ENCODE results near the gene ZNF496. TPM values are rescaled to one million over a fixed set of nuclear protein-coding genes. Genes with fewer than 3 reads are reported as not detected.

The ZNF496 gene
- total and polyA plus RNA-seq, 8 donors = 5.8 to 25.8 (median 11.9) TPM

DNA sequence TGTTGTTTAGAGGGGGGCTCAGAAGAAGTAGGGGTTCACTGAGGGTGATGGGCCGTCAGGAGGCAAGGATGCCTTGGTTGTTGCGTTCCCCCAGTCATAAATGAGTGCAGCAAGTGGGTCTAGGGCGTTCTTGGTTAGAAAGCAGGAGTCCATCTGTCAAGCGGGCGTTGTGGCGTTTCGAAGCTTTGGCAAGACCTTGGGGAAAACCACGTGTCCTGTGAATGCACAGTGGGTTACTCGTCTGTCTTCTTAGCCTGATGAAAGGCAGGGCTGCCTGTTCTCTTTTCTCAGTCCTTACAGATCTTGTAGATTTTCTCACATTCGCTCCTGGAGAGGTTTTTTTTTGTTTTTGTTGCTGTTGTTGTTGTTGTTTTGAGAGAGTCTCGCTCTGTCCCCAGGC, 6.3 kb upstream of the ZNF496 start:
- no peaks in the 10 kb centered on the region for H3K27me3 ChIP-seq
- TF ChIP-seq POLR2AphosphoS5 (IDR thresholded peaks at IDR 0.05) (no peak), POLR2A (IDR thresholded peaks at IDR 0.05) (no peak), EP300 (IDR thresholded peaks at IDR 0.05) (no peak)
- TF ChIP-seq, protein P1, sequence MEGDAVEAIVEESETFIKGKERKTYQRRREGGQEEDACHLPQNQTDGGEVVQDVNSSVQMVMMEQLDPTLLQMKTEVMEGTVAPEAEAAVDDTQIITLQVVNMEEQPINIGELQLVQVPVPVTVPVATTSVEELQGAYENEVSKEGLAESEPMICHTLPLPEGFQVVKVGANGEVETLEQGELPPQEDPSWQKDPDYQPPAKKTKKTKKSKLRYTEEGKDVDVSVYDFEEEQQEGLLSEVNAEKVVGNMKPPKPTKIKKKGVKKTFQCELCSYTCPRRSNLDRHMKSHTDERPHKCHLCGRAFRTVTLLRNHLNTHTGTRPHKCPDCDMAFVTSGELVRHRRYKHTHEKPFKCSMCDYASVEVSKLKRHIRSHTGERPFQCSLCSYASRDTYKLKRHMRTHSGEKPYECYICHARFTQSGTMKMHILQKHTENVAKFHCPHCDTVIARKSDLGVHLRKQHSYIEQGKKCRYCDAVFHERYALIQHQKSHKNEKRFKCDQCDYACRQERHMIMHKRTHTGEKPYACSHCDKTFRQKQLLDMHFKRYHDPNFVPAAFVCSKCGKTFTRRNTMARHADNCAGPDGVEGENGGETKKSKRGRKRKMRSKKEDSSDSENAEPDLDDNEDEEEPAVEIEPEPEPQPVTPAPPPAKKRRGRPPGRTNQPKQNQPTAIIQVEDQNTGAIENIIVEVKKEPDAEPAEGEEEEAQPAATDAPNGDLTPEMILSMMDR (IDR thresholded peaks at IDR 0.05) = no peak
- H3K9me3 ChIP-seq = no peaks in the 10 kb centered on the region
- intact Hi-C loops (cut with DNase I; ENCODE audit: low total_unique reads) = no loop called here
- DNase-seq = no peak
- no peak overlapping the region for H3K4me3 ChIP-seq
- H3K4me1 ChIP-seq = peaks cover 5 to 24% (median 13%) of the 10 kb centered on the region in 4 donors
- 75 to 92% (median 91%) methylated on average over 11 of the region's 11 CpGs for WGBS, 5 donors
- H3K27ac ChIP-seq = no peak overlapping the region
- H3K36me3 ChIP-seq = peaks cover 0 to 8% (median 3%) of the 10 kb centered on the region in 4 donors

DNA sequence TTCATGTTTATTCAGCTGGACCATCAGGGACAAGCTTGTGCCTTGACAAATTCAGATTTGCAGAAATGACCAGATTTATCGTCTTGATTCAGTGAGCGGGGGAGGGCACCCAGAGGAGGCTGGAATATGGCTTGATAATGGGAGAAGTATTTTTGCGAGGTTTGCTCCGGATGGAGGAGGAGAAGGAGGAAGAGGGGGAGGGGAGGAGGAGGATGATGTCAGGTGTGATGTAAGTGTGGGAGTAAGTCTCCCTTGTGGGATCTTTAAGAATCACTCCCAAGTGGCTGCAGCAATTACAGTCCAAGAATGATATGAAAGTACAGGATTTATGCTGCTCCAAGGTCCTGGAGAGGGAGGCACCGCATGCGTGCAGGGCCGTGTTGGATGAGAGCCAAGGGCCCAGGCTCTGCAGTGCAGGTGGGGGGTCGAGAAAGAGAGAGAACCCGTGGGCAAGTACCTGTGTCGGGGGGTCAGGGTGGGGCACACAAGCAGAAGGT, 5.6 kb upstream of the ZNF496 start:
- Histone ChIP-seq H3K27me3 (no peaks in the 10 kb centered on the region), H3K27ac (no peak overlapping the region), H3K4me1 (peaks cover 11 to 31% (median 19%) of the 10 kb centered on the region in 4 donors), H3K36me3 (peaks cover 0 to 8% (median 3%) of the 10 kb centered on the region in 4 donors), H3K9me3 (no peaks in the 10 kb centered on the region), H3K4me3 (no peak overlapping the region)
- no peak for TF ChIP-seq POLR2A (IDR thresholded peaks at IDR 0.05)
- no peak for TF ChIP-seq POLR2AphosphoS5 (IDR thresholded peaks at IDR 0.05)
- no peak for TF ChIP-seq EP300 (IDR thresholded peaks at IDR 0.05)
- TF ChIP-seq, protein P1 (IDR thresholded peaks at IDR 0.05) = no peak
- WGBS, 5 donors = 68 to 76% (median 72%) methylated on average over 10 of the region's 10 CpGs
- intact Hi-C loops (cut with DNase I; ENCODE audit: low total_unique reads) = no loop called here
- peak in 1 of 2 donors; percentile 23 for DNase-seq

DNA sequence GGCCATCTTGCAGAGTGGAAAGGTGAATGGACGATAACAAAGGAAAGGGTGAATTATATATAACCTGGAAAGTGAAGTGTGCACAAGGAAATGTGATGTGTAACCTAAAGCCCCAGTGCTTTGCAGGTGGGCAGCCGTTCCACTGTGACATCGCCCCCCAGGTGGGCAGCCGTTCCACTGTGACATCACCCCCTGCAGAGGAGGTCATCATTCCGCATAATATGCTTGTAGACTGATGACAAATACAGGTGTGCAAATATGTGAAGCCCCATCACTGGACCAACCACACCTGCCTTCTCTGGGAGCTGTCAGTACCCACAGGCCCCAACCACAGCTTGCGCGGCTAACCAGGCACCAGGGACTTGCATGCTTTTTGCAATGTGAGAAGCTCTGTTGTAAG, 4.7 kb upstream of the ZNF496 start:
- Histone ChIP-seq H3K36me3 (peaks cover 0 to 8% (median 3%) of the 10 kb centered on the region in 4 donors), H3K27ac (no peak overlapping the region), H3K4me3 (no peak overlapping the region), H3K9me3 (no peaks in the 10 kb centered on the region), H3K4me1 (peaks cover 11 to 34% (median 23%) of the 10 kb centered on the region in 4 donors), H3K27me3 (no peaks in the 10 kb centered on the region)
- DNase-seq = no peak
- 86 to 97% (median 93%) methylated on average over 7 of the region's 7 CpGs for WGBS, 5 donors
- TF ChIP-seq, protein P1 (IDR thresholded peaks at IDR 0.05) = no peak
- no peak for TF ChIP-seq EP300 (IDR thresholded peaks at IDR 0.05)
- no peak for TF ChIP-seq POLR2AphosphoS5 (IDR thresholded peaks at IDR 0.05)
- TF ChIP-seq POLR2A (IDR thresholded peaks at IDR 0.05) = no peak
- intact Hi-C loops (cut with DNase I; ENCODE audit: low total_unique reads) = no loop called here

DNA sequence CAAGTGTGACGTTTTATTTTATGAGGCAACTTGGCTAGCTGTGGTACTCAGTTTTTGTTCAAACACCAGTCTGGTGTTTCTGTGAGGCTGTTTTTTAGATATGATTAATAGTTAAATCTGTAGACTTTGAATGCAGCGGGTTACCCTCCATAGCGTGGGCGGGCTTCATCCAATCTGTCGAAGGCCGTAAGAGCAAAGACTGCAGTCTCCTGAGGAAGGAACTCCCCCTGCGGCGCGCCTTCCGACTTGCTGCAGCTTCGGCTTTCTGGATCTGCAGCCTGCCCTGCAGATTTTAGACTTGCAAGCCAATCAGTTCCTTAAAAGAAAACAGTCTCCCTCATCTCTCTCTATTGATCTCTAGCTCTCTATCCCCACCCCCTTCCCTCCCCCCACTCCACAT, 4.2 kb upstream of the ZNF496 start:
- intact Hi-C loops (cut with DNase I; ENCODE audit: low total_unique reads) = no loop called here
- Histone ChIP-seq H3K27ac (no peak overlapping the region), H3K4me1 (peaks cover 12 to 36% (median 24%) of the 10 kb centered on the region in 4 donors), H3K27me3 (no peaks in the 10 kb centered on the region), H3K9me3 (no peaks in the 10 kb centered on the region), H3K4me3 (no peak overlapping the region), H3K36me3 (peaks cover 0 to 8% (median 3%) of the 10 kb centered on the region in 4 donors)
- no peak for TF ChIP-seq EP300 (IDR thresholded peaks at IDR 0.05)
- TF ChIP-seq POLR2A (IDR thresholded peaks at IDR 0.05) = no peak
- TF ChIP-seq POLR2AphosphoS5 (IDR thresholded peaks at IDR 0.05) = no peak
- TF ChIP-seq, protein P1 (IDR thresholded peaks at IDR 0.05) = no peak
- 72 to 84% (median 78%) methylated on average over 11 of the region's 11 CpGs for WGBS, 5 donors
- DNase-seq = peak in 1 of 2 donors; percentile 40
